ENCODE measurements around the gene STRBP.

GRCh38 chr9:123105490-123105889 is 162.9 kb downstream of the STRBP start:
- TF ChIP-seq FOXP2 (optimal IDR thresholded peaks at IDR 0.05; ENCODE audit: borderline replicate concordance, extremely low read depth, extremely low read length, insufficient read depth), result no peak
- no peak for TF ChIP-seq TAF1 (IDR thresholded peaks at IDR 0.05; ENCODE audit: borderline replicate concordance, insufficient read depth, low read length)
- TF ChIP-seq REST (IDR thresholded peaks at IDR 0.05; ENCODE audit: insufficient read depth in 1 of 2, low read depth in 2 of 2, low read length in 2 of 2), result no peak
- no peak for TF ChIP-seq SIN3A (IDR thresholded peaks at IDR 0.05; ENCODE audit: borderline replicate concordance, insufficient read depth, low read length)
- no peak for TF ChIP-seq POLR2AphosphoS5 (IDR thresholded peaks at IDR 0.05; ENCODE audit: low read depth, low read length)

Data from PFSK-1 (cell line).